MM.1S (cell line): ENCODE results near the gene SRSF8.
"Not testable (repeated sequence)": the region's sequence is repeated elsewhere in the genome, so short reads cannot be mapped to it uniquely, and the experiment has no call there.

Source experiments
- DNase-seq: peaks from one replicate; pipeline ENCODE4 v3.0.0-alpha.2; 2015
- H2AFZ ChIP-seq: fragments of 300-600 bp; sonication (generic); 2 replicates; pipeline ENCODE4 v1.6.0; 2016; ENCODE audit warnings: antibody characterized with exemption, low read length
- H3F3A ChIP-seq: fragments of 300-600 bp; sonication (generic); 2 replicates; pipeline ENCODE4 v1.6.1; 2016; ENCODE audit warnings: mild to moderate bottlenecking, antibody characterized with exemption, low read length, moderate library complexity, mixed read lengths; ENCODE audit not compliant: insufficient read depth
- H3K27ac ChIP-seq: fragments of 300-600 bp; sonication (generic); 2 replicates; pipeline ENCODE4 v1.5.1; 2016; ENCODE audit warnings: mild to moderate bottlenecking, low read length
- H3K27me3 ChIP-seq: fragments of 300-600 bp; sonication (generic); replicated peaks from 2 replicates; pipeline ENCODE4 v1.6.0; 2016; ENCODE audit warnings: low read length; ENCODE audit not compliant: insufficient read depth
- H3K36me3 ChIP-seq: fragments of 300-600 bp; sonication (generic); replicated peaks from 2 replicates; pipeline ENCODE4 v1.6.1; 2016; ENCODE audit warnings: mild to moderate bottlenecking, low read length, mixed read lengths; ENCODE audit not compliant: insufficient read depth
- H3K4me1 ChIP-seq: fragments of 300-600 bp; sonication (generic); 2 replicates; pipeline ENCODE4 v1.6.1; 2016; ENCODE audit warnings: low read length, mixed read lengths
- H3K4me2 ChIP-seq: fragments of 300-600 bp; sonication (generic); 2 replicates; pipeline ENCODE4 v1.6.0; 2016; ENCODE audit warnings: low read depth, low read length
- H3K4me3 ChIP-seq: fragments of 300-600 bp; sonication (generic); 2 replicates; pipeline ENCODE4 v1.5.1; 2016; ENCODE audit warnings: low read length, mixed read lengths
- H3K79me2 ChIP-seq: fragments of 300-600 bp; sonication (generic); 2 replicates; pipeline ENCODE4 v1.6.1; 2016; ENCODE audit warnings: mixed run types, low read length, mixed read lengths
- H3K9ac ChIP-seq: fragments of 300-600 bp; sonication (generic); 2 replicates; pipeline ENCODE4 v1.6.1; 2016; ENCODE audit warnings: low read length, mixed read lengths
- H3K9me2 ChIP-seq: fragments of 300-600 bp; sonication (generic); replicated peaks from 2 replicates; pipeline ENCODE4 v1.6.1; 2016; ENCODE audit warnings: mild to moderate bottlenecking, low read length, mixed read lengths; ENCODE audit not compliant: insufficient read depth
- H3K9me3 ChIP-seq: fragments of 300-600 bp; sonication (generic); replicated peaks from 2 replicates; pipeline ENCODE4 v1.6.1; 2016; ENCODE audit warnings: mild to moderate bottlenecking, low read length, mixed read lengths; ENCODE audit not compliant: insufficient read depth
- H4K20me1 ChIP-seq: fragments of 300-600 bp; sonication (generic); 2 replicates; pipeline ENCODE4 v1.6.1; 2016; ENCODE audit warnings: mild to moderate bottlenecking, low read length, moderate library complexity, mixed read lengths; ENCODE audit not compliant: insufficient read depth
- EZH2 ChIP-seq: fragments of 300-600 bp; sonication (generic); optimal IDR thresholded peaks from 2 replicates; pipeline ENCODE3; 2017; ENCODE audit warnings: low read depth, mild to moderate bottlenecking, antibody characterized with exemption, low read length, mixed read lengths
- EZH2phosphoT487 ChIP-seq: fragments of 300-600 bp; sonication (generic); IDR thresholded peaks from 2 replicates; pipeline ENCODE4 v1.6.1; 2018; ENCODE audit warnings: antibody characterized with exemption, low read length
- TF ChIP-seq, protein P1 (sequence below): fragments of 300-600 bp; sonication (generic); IDR thresholded peaks from 2 replicates; pipeline ENCODE4 v1.5.1; 2016; ENCODE audit warnings: antibody characterized with exemption, low read length, mixed read lengths

Gene SRSF8

DNA sequence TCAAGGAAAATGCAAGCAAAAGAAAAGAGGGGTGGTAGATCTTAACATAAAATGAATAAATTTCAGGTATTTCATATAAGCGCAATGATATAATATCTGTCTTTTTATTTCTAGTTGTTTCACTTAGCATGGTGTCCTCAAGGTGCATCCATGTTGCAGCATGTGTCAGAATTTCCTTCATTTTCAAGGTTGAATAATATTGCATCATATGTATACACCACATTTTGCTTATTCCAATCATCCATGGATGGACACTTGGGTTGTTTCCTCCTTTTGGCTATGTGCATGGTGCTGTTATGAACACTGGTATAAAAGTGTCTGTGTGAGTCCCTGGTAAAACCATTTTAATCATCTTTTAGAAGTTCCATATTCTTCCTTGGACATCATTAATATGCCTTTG, 24.5 kb upstream of the SRSF8 start:
- no peak for TF ChIP-seq EZH2phosphoT487
- TF ChIP-seq, protein P1, sequence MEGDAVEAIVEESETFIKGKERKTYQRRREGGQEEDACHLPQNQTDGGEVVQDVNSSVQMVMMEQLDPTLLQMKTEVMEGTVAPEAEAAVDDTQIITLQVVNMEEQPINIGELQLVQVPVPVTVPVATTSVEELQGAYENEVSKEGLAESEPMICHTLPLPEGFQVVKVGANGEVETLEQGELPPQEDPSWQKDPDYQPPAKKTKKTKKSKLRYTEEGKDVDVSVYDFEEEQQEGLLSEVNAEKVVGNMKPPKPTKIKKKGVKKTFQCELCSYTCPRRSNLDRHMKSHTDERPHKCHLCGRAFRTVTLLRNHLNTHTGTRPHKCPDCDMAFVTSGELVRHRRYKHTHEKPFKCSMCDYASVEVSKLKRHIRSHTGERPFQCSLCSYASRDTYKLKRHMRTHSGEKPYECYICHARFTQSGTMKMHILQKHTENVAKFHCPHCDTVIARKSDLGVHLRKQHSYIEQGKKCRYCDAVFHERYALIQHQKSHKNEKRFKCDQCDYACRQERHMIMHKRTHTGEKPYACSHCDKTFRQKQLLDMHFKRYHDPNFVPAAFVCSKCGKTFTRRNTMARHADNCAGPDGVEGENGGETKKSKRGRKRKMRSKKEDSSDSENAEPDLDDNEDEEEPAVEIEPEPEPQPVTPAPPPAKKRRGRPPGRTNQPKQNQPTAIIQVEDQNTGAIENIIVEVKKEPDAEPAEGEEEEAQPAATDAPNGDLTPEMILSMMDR: no peak
- no peak for TF ChIP-seq EZH2
- Histone ChIP-seq H3K4me2 (no peak overlapping the region), H3K36me3 (no peaks in the 10 kb centered on the region), H3K9me3 (no peaks in the 10 kb centered on the region), H3K9me2 (no peaks in the 10 kb centered on the region), H4K20me1 (no peaks in the 10 kb centered on the region), H3K4me3 (no peak overlapping the region), H2AFZ (no peak overlapping the region), H3K27me3 (no peaks in the 10 kb centered on the region), H3K4me1 (no peaks in the 10 kb centered on the region), H3K27ac (no peak overlapping the region), H3K9ac (no peak overlapping the region), H3K79me2 (no peaks in the 10 kb centered on the region), H3F3A (no peaks in the 10 kb centered on the region)
- DNase-seq: no peak

DNA sequence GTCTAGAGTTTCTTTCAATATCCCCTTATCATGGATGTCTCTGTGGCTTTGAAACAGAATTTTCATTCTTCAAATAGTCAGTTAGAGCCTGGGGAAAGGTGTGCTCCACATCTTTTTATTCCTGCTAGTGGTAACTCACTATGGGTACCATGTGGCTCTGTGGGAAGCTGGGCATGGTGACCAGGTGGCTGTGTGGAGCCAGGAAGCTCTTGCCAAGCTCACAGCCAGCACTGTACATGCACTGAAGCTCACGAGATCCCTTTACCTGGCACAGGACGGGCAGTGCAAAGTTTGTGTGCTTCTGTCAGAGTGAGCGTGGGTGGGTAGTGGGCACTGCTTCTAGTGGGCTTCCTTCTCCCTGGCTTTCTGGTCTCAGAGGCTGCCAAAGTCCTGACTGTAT, 23.8 kb upstream of the SRSF8 start:
- H3K4me2 ChIP-seq: no peak overlapping the region
- H3K27ac ChIP-seq: no peak overlapping the region
- no peaks in the 10 kb centered on the region for H4K20me1 ChIP-seq
- H3K4me1 ChIP-seq: no peaks in the 10 kb centered on the region
- no peaks in the 10 kb centered on the region for H3K9me2 ChIP-seq
- H3K4me3 ChIP-seq: no peak overlapping the region
- no peak overlapping the region for H2AFZ ChIP-seq
- H3K36me3 ChIP-seq: no peaks in the 10 kb centered on the region
- H3K9me3 ChIP-seq: no peaks in the 10 kb centered on the region
- DNase-seq: no peak
- H3F3A ChIP-seq: no peaks in the 10 kb centered on the region
- no peak overlapping the region for H3K9ac ChIP-seq
- no peaks in the 10 kb centered on the region for H3K79me2 ChIP-seq
- TF ChIP-seq EZH2 (no peak), EZH2phosphoT487 (no peak)
- TF ChIP-seq, protein P1: no peak
- H3K27me3 ChIP-seq: no peaks in the 10 kb centered on the region

GRCh38 chr11:95044010-95044409, 22.7 kb upstream of the SRSF8 start:
- Histone ChIP-seq H3K9me2 (no peaks in the 10 kb centered on the region), H3K27ac (no peak overlapping the region), H3K9ac (no peak overlapping the region), H2AFZ (no peak overlapping the region), H3K27me3 (no peaks in the 10 kb centered on the region), H3K4me2 (no peak overlapping the region), H3K79me2 (no peaks in the 10 kb centered on the region), H4K20me1 (no peaks in the 10 kb centered on the region), H3F3A (no peaks in the 10 kb centered on the region), H3K4me1 (no peaks in the 10 kb centered on the region), H3K9me3 (no peaks in the 10 kb centered on the region), H3K36me3 (no peaks in the 10 kb centered on the region), H3K4me3 (no peak overlapping the region)
- TF ChIP-seq, protein P1: no peak
- no peak for DNase-seq

GRCh38 chr11:95045812-95046211, 20.9 kb upstream of the SRSF8 start:
- H3K9ac ChIP-seq: no peak overlapping the region
- no peaks in the 10 kb centered on the region for H3K36me3 ChIP-seq
- no peak overlapping the region for H3K4me3 ChIP-seq
- H3K4me2 ChIP-seq: no peak overlapping the region
- H3K9me3 ChIP-seq: no peaks in the 10 kb centered on the region
- no peak overlapping the region for H3K27ac ChIP-seq
- H3K9me2 ChIP-seq: no peaks in the 10 kb centered on the region
- no peak for DNase-seq
- no peaks in the 10 kb centered on the region for H3K27me3 ChIP-seq
- no peak overlapping the region for H2AFZ ChIP-seq
- H3K79me2 ChIP-seq: no peaks in the 10 kb centered on the region
- H4K20me1 ChIP-seq: no peaks in the 10 kb centered on the region
- TF ChIP-seq EZH2 (no peak), EZH2phosphoT487 (no peak)
- TF ChIP-seq, protein P1: no peak
- H3K4me1 ChIP-seq: no peaks in the 10 kb centered on the region
- no peaks in the 10 kb centered on the region for H3F3A ChIP-seq

DNA sequence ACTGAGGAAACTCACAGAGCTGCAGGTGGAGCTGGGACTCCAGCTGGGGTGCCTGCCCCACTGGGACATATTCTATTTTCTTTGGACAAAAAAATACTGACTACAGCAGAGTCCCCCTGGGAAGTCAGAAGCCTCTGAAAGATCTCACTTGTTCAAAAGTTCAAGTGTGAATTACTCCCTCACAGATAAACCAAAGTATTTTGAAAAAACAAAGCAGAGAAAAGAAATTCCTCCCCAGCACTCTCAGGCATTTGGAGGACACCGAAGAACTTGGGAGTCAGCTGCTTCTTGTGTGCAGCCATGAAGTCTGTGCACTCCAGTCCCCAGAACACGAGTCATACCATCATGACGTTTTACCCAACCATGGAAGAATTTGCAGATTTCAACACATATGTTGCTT, 17.6 kb upstream of the SRSF8 start, which contains the start of gene KDM4F:
KDM4F (plus strand) TSS at position 301 of the 400 bp plus-strand sequence.
- not testable (repeated sequence) for H3K4me3 ChIP-seq, DNase-seq, H3K36me3 ChIP-seq, H4K20me1 ChIP-seq, H2AFZ ChIP-seq, H3K27ac ChIP-seq, H3K4me1 ChIP-seq, H3K9ac ChIP-seq, H3K79me2 ChIP-seq, H3K9me3 ChIP-seq, H3K27me3 ChIP-seq, H3F3A ChIP-seq, H3K9me2 ChIP-seq, H3K4me2 ChIP-seq
